NCI-H1417 (cell line): ENCODE data around the gene SMIM10L2A.
A peak's percentile ranks its signal among the peaks of the same experiment; 100 is the strongest.
"Not testable (repeated sequence)": the region's sequence is repeated elsewhere in the genome, so short reads cannot be mapped to it uniquely, and the experiment has no call there.

Source experiments
- DNase-seq, 3 experiments: peaks; one replicate each; lab custom pipeline; 2025; lab: John Stamatoyannopoulos, UW

SMIM10L2A gene

GRCh38 chrX:135454816-135455215, 33.1 kb downstream of the SMIM10L2A start:
- DNase-seq: no peak

- not testable (repeated sequence) for DNase-seq
Measured at GRCh38 chrX:135461756-135462155, 40.0 kb downstream of the SMIM10L2A start.

GRCh38 chrX:135463937-135464336, 42.2 kb downstream of the SMIM10L2A start:
- no peak for DNase-seq

GRCh38 chrX:135476378-135476777, 54.6 kb downstream of the SMIM10L2A start:
- no peak for DNase-seq

GRCh38 chrX:135477576-135477975, 55.8 kb downstream of the SMIM10L2A start:
- peak; percentile 25 to 83 (median 50) for DNase-seq
